Subcutaneous abdominal adipose tissue (tissue), 5 donors: ENCODE results near the gene NDOR1.
A peak's percentile ranks its signal among the peaks of the same experiment; 100 is the strongest.
"Not testable (repeated sequence)": the region's sequence is repeated elsewhere in the genome, so short reads cannot be mapped to it uniquely, and the experiment has no call there.

ENCODE experiments used
- H3K27ac ChIP-seq: one replicate; pipeline ENCODE4 v1.7.0; 2013; ENCODE audit warnings: low read depth, mild to moderate bottlenecking, inconsistent platforms, low read length, moderate library complexity
- H3K27me3 ChIP-seq, 5 donors: one replicate each; pipeline ENCODE4 v1.7.0; 2013; ENCODE audit warnings: low read length in 5 of 5, inconsistent platforms in 1 of 5; ENCODE audit not compliant: control insufficient read depth in 5 of 5, insufficient read depth in 4 of 5
- H3K36me3 ChIP-seq, 5 donors: one replicate each; pipeline ENCODE4 v1.7.0; 2013; ENCODE audit warnings: low read length in 5 of 5; ENCODE audit not compliant: control insufficient read depth in 5 of 5, insufficient read depth in 5 of 5
- H3K4me1 ChIP-seq, 5 donors: one replicate each; pipeline ENCODE4 v1.7.0; 2013; ENCODE audit warnings: low read length in 5 of 5, mild to moderate bottlenecking in 3 of 5, moderate library complexity in 1 of 5; ENCODE audit not compliant: control insufficient read depth in 5 of 5, insufficient read depth in 5 of 5
- H3K4me3 ChIP-seq, 5 donors: one replicate each; pipeline ENCODE4 v1.7.0; 2013; ENCODE audit warnings: low read length in 5 of 5, low read depth in 1 of 5
- H3K9ac ChIP-seq, 5 donors: one replicate each; pipeline ENCODE4 v1.7.0; 2013; ENCODE audit warnings: low read length in 5 of 5, mild to moderate bottlenecking in 4 of 5, moderate library complexity in 3 of 5
- H3K9me3 ChIP-seq, 5 donors: one replicate each; pipeline ENCODE4 v1.7.0; 2013; ENCODE audit warnings: low read length in 5 of 5; ENCODE audit not compliant: control insufficient read depth in 5 of 5
- donor health status: healthy.
- donor health status: healthy.
- donor health status: healthy.
- donor health status: healthy.
- donor health status: healthy.

Gene NDOR1

GRCh38 chr9:137237759-137238726 lies 32.5 kb downstream of the NDOR1 start:
- H3K27ac ChIP-seq = no peak overlapping the region
- H3K9me3 ChIP-seq = no peaks in the 10 kb centered on the region
- H3K36me3 ChIP-seq = peaks cover 0 to 12% (median 11%) of the 10 kb centered on the region in 5 donors
- H3K4me3 ChIP-seq = no peak overlapping the region
- H3K9ac ChIP-seq = no peak overlapping the region
- peaks cover 16 to 21% (median 19%) of the 10 kb centered on the region in 5 donors for H3K27me3 ChIP-seq
- peaks cover 8 to 52% (median 36%) of the 10 kb centered on the region in 5 donors for H3K4me1 ChIP-seq

GRCh38 chr9:137239541-137240200 lies 34.2 kb downstream of the NDOR1 start:
- peak overlapping the region in 4 of 5 donors; percentile 65 to 81 (median 71) for H3K9ac ChIP-seq
- peaks cover 8 to 65% (median 43%) of the 10 kb centered on the region in 5 donors for H3K4me1 ChIP-seq
- H3K36me3 ChIP-seq = peaks cover 0 to 21% (median 19%) of the 10 kb centered on the region in 5 donors
- peak overlapping the region; percentile 22 to 77 (median 67) for H3K4me3 ChIP-seq
- H3K27me3 ChIP-seq = peaks cover 7 to 11% (median 8%) of the 10 kb centered on the region in 5 donors
- not testable (repeated sequence) for H3K9me3 ChIP-seq
- H3K27ac ChIP-seq = peak overlapping the region; percentile 86

- no peaks in the 10 kb centered on the region for H3K9me3 ChIP-seq
- H3K4me1 ChIP-seq = peaks cover 8 to 68% (median 43%) of the 10 kb centered on the region in 5 donors
- H3K36me3 ChIP-seq = peaks cover 0 to 21% (median 19%) of the 10 kb centered on the region in 5 donors
- H3K27me3 ChIP-seq = peaks cover 2 to 4% (median 3%) of the 10 kb centered on the region in 5 donors
- H3K27ac ChIP-seq = peak overlapping the region; percentile 86
- peak overlapping the region in 4 of 5 donors; percentile 65 to 81 (median 71) for H3K9ac ChIP-seq
- peak overlapping the region in 4 of 5 donors; percentile 65 to 77 (median 67) for H3K4me3 ChIP-seq
Observed at GRCh38 chr9:137240318-137240840, 34.9 kb downstream of the NDOR1 start.

- peak within 1 kb of the TSS; percentile 80 to 87 (median 83) for H3K4me3 ChIP-seq
- H3K36me3 ChIP-seq = peaks cover 0 to 21% (median 19%) of the 10 kb centered on the region in 5 donors
- no peaks in the 10 kb centered on the region for H3K9me3 ChIP-seq
- peaks cover 0 to 3% (median 0%) of the 10 kb centered on the region in 5 donors for H3K27me3 ChIP-seq
- H3K9ac ChIP-seq = peak within 1 kb of the TSS in 4 of 5 donors; percentile 70 to 91 (median 84)
- peaks cover 8 to 62% (median 41%) of the 10 kb centered on the region in 5 donors for H3K4me1 ChIP-seq
- peak within 1 kb of the TSS; percentile 86 for H3K27ac ChIP-seq
Observed at GRCh38 chr9:137240841-137241489, 35.5 kb downstream of the NDOR1 start, which contains the start of gene TUBB4B. Gene TUBB4B, plus strand, starts transcription at chr9:137241287. Its CDS starts 74 bp downstream, at chr9:137241361.

- peak overlapping the region; percentile 80 to 87 (median 83) for H3K4me3 ChIP-seq
- H3K9ac ChIP-seq = peak overlapping the region in 4 of 5 donors; percentile 70 to 91 (median 84)
- peaks cover 0 to 3% (median 0%) of the 10 kb centered on the region in 5 donors for H3K27me3 ChIP-seq
- H3K4me1 ChIP-seq = peaks cover 8 to 55% (median 35%) of the 10 kb centered on the region in 5 donors
- no peaks in the 10 kb centered on the region for H3K9me3 ChIP-seq
- peaks cover 0 to 21% (median 19%) of the 10 kb centered on the region in 5 donors for H3K36me3 ChIP-seq
- peak overlapping the region; percentile 74 for H3K27ac ChIP-seq
Observed at GRCh38 chr9:137241490-137242268, 36.2 kb downstream of the NDOR1 start.

GRCh38 chr9:137242269-137243203 lies 37.0 kb downstream of the NDOR1 start:
- peak overlapping the region; percentile 74 for H3K27ac ChIP-seq
- H3K4me3 ChIP-seq = peak overlapping the region; percentile 80 to 87 (median 83)
- H3K9ac ChIP-seq = peak overlapping the region in 4 of 5 donors; percentile 70 to 91 (median 84)
- H3K27me3 ChIP-seq = peaks cover 0 to 3% (median 0%) of the 10 kb centered on the region in 5 donors
- H3K9me3 ChIP-seq = no peaks in the 10 kb centered on the region
- H3K36me3 ChIP-seq = peaks cover 0 to 21% (median 19%) of the 10 kb centered on the region in 5 donors
- peaks cover 8 to 53% (median 31%) of the 10 kb centered on the region in 5 donors for H3K4me1 ChIP-seq

- H3K4me1 ChIP-seq = peaks cover 8 to 57% (median 31%) of the 10 kb centered on the region in 5 donors
- peaks cover 0 to 21% (median 19%) of the 10 kb centered on the region in 5 donors for H3K36me3 ChIP-seq
- not testable (repeated sequence) for H3K9ac ChIP-seq, H3K27ac ChIP-seq, H3K27me3 ChIP-seq, H3K9me3 ChIP-seq
- H3K4me3 ChIP-seq = peak overlapping the region in 1 of 5 donors; percentile 23
Observed at GRCh38 chr9:137243266-137243625, 37.7 kb downstream of the NDOR1 start.
